Nephron (organoid): ENCODE data around the gene RAB25.
A peak's percentile ranks its signal among the peaks of the same experiment; 100 is the strongest.

Experiments used
- H3K27ac Mint-ChIP-seq, 3 experiments: 2 replicates each; pipeline ENCODE4 v1.8.0; 2020; ENCODE audit warnings: mixed read lengths in 3 of 3, mild to moderate bottlenecking in 2 of 3, moderate library complexity in 1 of 3
- H3K27me3 Mint-ChIP-seq: 2 replicates; pipeline ENCODE4 v1.8.0; 2021; ENCODE audit warnings: low read depth, mild to moderate bottlenecking, moderate library complexity, mixed read lengths
- H3K36me3 Mint-ChIP-seq: 2 replicates; pipeline ENCODE4 v1.8.0; 2020; ENCODE audit warnings: low read depth, mixed read lengths
- H3K4me1 Mint-ChIP-seq: 2 replicates; pipeline ENCODE4 v1.8.0; 2020; ENCODE audit warnings: mixed read lengths
- H3K4me3 Mint-ChIP-seq, 3 experiments: 2 replicates each; pipeline ENCODE4 v1.8.0; 2020; ENCODE audit warnings: mild to moderate bottlenecking in 3 of 3, mixed read lengths in 3 of 3, moderate library complexity in 2 of 3
- H3K9me3 Mint-ChIP-seq: 2 replicates; pipeline ENCODE4 v1.8.0; 2020; ENCODE audit warnings: mixed read lengths
- CTCF ChIP-seq, 3 experiments: fragments of 200-600 bp; sonication (generic); IDR thresholded peaks; one replicate each; pipeline ENCODE4 v1.5.0; 2021; ENCODE audit warnings: antibody characterized with exemption in 3 of 3; ENCODE audit not compliant: unreplicated experiment in 3 of 3

The RAB25 gene

GRCh38 chr1:156062189-156062588, 1.2 kb downstream of the RAB25 start:
- peaks cover 5% of the 10 kb centered on the region for H3K36me3 Mint-ChIP-seq
- no peaks in the 10 kb centered on the region for H3K9me3 Mint-ChIP-seq
- peaks cover 3% of the 10 kb centered on the region for H3K4me1 Mint-ChIP-seq
- peak overlapping the region in 1 of 3 experiments; percentile 22 for H3K27ac Mint-ChIP-seq
- H3K4me3 Mint-ChIP-seq: peak overlapping the region in 1 of 3 experiments; percentile 69
- H3K27me3 Mint-ChIP-seq: peaks cover 3% of the 10 kb centered on the region
- no peak for TF ChIP-seq CTCF (IDR thresholded peaks at IDR 0.05; ENCODE audit: unreplicated experiment in 3 of 3)

DNA sequence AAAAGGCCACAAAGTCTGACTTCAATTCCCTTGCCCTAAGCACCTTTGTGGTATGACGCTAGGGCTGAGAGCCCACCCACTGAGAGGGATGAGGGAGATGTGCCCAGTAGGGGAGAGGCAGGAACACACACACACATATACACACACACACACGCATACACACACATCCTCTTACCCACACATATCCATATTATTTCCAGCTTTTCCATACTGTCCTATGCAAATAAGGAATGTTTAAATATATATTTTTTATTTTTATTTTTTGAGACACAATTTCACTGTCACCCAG, 3.0 kb downstream of the RAB25 start:
- no peaks in the 10 kb centered on the region for H3K9me3 Mint-ChIP-seq
- H3K4me1 Mint-ChIP-seq: peaks cover 3% of the 10 kb centered on the region
- H3K36me3 Mint-ChIP-seq: no peaks in the 10 kb centered on the region
- no peak overlapping the region for H3K27ac Mint-ChIP-seq
- H3K4me3 Mint-ChIP-seq: no peak overlapping the region
- no peak for TF ChIP-seq CTCF (IDR thresholded peaks at IDR 0.05; ENCODE audit: unreplicated experiment in 3 of 3)
- H3K27me3 Mint-ChIP-seq: peaks cover 3% of the 10 kb centered on the region

DNA sequence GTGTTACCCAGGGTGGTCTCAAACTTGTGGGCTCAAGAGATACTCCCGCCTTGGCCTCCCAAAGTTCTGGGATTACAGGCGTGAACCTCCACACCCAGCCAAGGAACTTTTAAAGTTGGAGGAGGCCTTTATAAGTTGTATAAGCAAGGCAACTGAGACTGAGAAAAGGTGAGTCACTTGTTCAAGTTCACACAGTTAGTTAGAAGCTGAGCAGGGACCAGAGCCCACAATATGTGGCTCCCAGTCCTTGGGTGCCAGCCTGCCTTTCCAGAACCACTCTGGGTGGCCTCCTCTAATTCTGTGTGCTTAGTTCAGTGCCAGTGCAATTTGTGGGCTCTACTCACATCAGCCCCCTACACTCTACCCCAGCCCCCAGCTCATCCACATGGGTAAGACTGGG, 3.7 kb downstream of the RAB25 start:
- no peak for TF ChIP-seq CTCF (IDR thresholded peaks at IDR 0.05; ENCODE audit: unreplicated experiment in 3 of 3)
- H3K36me3 Mint-ChIP-seq: no peaks in the 10 kb centered on the region
- peaks cover 3% of the 10 kb centered on the region for H3K4me1 Mint-ChIP-seq
- H3K27ac Mint-ChIP-seq: no peak overlapping the region
- H3K9me3 Mint-ChIP-seq: no peaks in the 10 kb centered on the region
- H3K4me3 Mint-ChIP-seq: no peak overlapping the region
- H3K27me3 Mint-ChIP-seq: peaks cover 3% of the 10 kb centered on the region

DNA sequence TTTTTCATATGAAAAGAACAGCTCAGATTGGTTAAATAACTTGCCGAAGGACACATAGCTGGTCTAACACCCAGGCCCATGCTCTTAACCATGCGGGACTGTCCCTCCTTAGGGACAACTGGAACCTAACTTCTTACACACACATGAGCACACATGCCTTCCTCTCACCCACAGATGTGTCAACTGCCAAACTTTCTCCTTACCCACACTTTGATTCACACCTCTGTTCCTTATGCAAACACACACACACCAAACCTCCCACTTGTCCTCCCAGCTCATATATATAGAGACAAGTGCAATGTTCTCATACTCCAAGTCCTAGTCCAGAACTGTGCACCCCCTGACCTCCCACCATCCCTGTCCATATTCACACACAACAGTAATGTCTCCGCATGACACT, 4.3 kb downstream of the RAB25 start:
- Mint-ChIP-seq H3K27me3 (peaks cover 3% of the 10 kb centered on the region), H3K4me1 (peaks cover 5% of the 10 kb centered on the region), H3K4me3 (no peak overlapping the region), H3K36me3 (no peaks in the 10 kb centered on the region), H3K27ac (no peak overlapping the region), H3K9me3 (no peaks in the 10 kb centered on the region)
- TF ChIP-seq CTCF (IDR thresholded peaks at IDR 0.05; ENCODE audit: unreplicated experiment in 3 of 3): no peak

GRCh38 chr1:156065871-156066270, 4.9 kb downstream of the RAB25 start:
- H3K4me1 Mint-ChIP-seq: peaks cover 9% of the 10 kb centered on the region
- H3K27me3 Mint-ChIP-seq: peaks cover 3% of the 10 kb centered on the region
- TF ChIP-seq CTCF (IDR thresholded peaks at IDR 0.05; ENCODE audit: unreplicated experiment in 3 of 3): no peak
- peak overlapping the region in 1 of 3 experiments; percentile 40 for H3K27ac Mint-ChIP-seq
- no peaks in the 10 kb centered on the region for H3K9me3 Mint-ChIP-seq
- H3K36me3 Mint-ChIP-seq: no peaks in the 10 kb centered on the region
- H3K4me3 Mint-ChIP-seq: no peak overlapping the region

GRCh38 chr1:156067262-156067661, 6.3 kb downstream of the RAB25 start:
- peak overlapping the region in 1 of 3 experiments; percentile 34 for H3K27ac Mint-ChIP-seq
- no peak for TF ChIP-seq CTCF (IDR thresholded peaks at IDR 0.05; ENCODE audit: unreplicated experiment in 3 of 3)
- peaks cover 6% of the 10 kb centered on the region for H3K36me3 Mint-ChIP-seq

More at GRCh38 chr1:156067262-156067661, 6.3 kb downstream of the RAB25 start:
- Mint-ChIP-seq H3K4me3 (no peak overlapping the region), H3K9me3 (no peaks in the 10 kb centered on the region), H3K4me1 (peaks cover 19% of the 10 kb centered on the region), H3K27me3 (no peaks in the 10 kb centered on the region)
